ENCODE measurements around the gene SERPINE1.

DNA sequence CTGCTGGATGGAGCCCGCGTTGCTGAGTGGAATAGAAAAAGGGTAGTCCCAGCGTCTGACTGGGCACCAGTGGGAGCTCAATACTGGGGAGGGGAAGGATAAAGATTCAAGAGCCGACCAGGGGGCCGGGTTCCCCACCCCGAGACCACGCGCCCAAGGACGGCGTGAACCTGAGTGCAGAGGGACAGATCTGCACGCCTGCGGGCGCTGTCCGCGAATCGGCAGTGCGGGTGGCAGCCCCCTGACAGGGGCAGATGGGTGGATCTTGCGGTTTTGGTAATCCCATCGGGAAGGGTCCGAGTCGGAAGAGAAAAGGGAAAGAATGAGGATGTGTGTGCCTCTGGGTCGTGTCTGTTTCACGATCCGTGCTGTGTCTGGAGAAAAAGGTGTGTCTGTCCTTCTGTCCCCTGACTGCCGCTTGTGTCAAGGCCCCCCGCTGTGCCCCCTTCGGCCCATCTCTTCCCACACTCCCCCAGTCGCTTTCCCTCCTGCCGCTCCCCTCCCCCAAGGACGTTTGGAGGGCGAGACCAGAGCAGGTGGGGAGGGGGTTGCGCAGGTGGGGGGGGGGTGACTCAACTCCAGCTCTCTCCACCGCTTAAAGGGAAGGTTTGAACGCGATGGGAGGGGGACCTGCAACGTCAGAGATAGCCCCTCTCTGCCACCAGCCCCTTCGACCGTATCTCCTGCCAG lies 39.2 kb downstream of the SERPINE1 start:
- no peak for TF ChIP-seq CTCF (IDR thresholded peaks at IDR 0.05; ENCODE audit: low read depth, low read length, poor library complexity, severe bottlenecking)
- TF ChIP-seq EZH2phosphoT487 (IDR thresholded peaks at IDR 0.05; ENCODE audit: borderline replicate concordance, low read length): no peak

All from DOHH2 (cell line).